Measurements from ENCODE around the gene KLHDC7B. TPM values are rescaled to one million over a fixed set of nuclear protein-coding genes. Genes with fewer than 3 reads are reported as not detected.

The KLHDC7B gene
- total RNA-seq, 1 experiment from 2014 or later: 1.8 TPM

DNA sequence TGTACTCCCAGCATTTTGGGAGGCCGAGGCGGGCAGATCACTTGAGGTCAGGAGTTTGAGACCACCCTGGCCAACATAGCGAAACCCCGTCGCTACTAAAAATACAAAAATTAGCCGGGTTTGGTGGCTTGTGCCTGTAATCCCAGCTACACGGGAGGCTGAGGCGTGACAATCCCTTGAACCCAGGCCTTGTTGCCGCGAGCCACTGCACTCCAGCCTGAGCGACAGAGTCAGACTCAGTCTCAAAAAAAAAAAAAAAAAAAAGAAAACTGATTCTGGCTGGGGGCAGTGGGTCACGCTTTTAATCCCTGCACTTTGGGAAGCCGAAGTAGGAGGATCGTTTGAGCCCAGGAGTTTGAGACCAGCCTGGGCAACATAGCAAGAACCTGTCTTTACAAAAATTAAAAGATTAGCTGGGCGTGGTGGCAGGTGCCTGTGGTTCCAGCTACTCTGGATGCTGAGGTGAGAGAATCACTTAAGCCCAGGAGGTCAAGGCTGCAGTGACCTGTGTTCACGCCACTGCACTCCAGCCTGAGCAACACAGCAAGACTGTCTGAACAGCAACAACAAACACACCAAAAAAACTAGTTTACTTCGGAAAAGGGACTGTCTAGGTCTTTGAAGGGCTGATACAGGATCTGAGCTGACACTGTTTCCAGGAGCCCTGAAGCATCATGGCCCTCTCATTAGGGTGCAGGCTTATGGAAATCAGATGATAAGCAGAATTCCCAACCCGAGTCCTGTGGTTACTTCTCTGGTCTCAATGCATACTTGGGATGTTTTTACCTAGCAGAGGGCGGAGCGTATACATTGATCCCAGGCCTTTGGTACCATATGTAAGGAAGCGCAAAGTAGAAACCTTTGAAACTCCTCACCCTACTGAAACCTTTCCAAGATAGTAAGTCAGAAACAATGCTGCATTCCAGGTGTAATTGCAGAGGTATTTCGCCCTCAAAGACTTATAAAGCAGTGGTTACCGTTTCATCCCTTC, 38.7 kb downstream of the KLHDC7B start:
- CTCF ChIA-PET: no interaction called here
- BruUV-seq (replicated peaks): no TSS peak
- H3K4me3 ChIP-seq (ENCODE audit: low read depth in 2 of 2, low read length in 2 of 2): no peak overlapping the region; a peak in 1 of 4 replicates
- DNase-seq (ENCODE audit: low read depth, low spot score): no peak
- H3K27ac ChIP-seq (ENCODE audit: low read length): no peak overlapping the region
- ATAC-seq: no peak
- in situ Hi-C loops (cut with HindIII; ENCODE audit: low pct_unique_long_range_greater_than_20kb, low sequenced_read_pairs): no loop called here
- H3K27me3 ChIP-seq (ENCODE audit: control insufficient read depth, insufficient read depth, low read length): no peaks in the 10 kb centered on the region
- POLR2A ChIA-PET: no interaction called here
- 0 out of 2 replicates have a peak, but pooled peaks cover 2% of the 10 kb centered on the region for H3K4me1 ChIP-seq (ENCODE audit: control insufficient read depth, insufficient read depth, low read length)
- H3K9me3 ChIP-seq (ENCODE audit: control insufficient read depth, insufficient read depth, low read depth, low read length): no peaks in the 10 kb centered on the region
- H3K36me3 ChIP-seq (ENCODE audit: control insufficient read depth, insufficient read depth, low read length): no peaks in the 10 kb centered on the region
- TF ChIP-seq, protein P1, sequence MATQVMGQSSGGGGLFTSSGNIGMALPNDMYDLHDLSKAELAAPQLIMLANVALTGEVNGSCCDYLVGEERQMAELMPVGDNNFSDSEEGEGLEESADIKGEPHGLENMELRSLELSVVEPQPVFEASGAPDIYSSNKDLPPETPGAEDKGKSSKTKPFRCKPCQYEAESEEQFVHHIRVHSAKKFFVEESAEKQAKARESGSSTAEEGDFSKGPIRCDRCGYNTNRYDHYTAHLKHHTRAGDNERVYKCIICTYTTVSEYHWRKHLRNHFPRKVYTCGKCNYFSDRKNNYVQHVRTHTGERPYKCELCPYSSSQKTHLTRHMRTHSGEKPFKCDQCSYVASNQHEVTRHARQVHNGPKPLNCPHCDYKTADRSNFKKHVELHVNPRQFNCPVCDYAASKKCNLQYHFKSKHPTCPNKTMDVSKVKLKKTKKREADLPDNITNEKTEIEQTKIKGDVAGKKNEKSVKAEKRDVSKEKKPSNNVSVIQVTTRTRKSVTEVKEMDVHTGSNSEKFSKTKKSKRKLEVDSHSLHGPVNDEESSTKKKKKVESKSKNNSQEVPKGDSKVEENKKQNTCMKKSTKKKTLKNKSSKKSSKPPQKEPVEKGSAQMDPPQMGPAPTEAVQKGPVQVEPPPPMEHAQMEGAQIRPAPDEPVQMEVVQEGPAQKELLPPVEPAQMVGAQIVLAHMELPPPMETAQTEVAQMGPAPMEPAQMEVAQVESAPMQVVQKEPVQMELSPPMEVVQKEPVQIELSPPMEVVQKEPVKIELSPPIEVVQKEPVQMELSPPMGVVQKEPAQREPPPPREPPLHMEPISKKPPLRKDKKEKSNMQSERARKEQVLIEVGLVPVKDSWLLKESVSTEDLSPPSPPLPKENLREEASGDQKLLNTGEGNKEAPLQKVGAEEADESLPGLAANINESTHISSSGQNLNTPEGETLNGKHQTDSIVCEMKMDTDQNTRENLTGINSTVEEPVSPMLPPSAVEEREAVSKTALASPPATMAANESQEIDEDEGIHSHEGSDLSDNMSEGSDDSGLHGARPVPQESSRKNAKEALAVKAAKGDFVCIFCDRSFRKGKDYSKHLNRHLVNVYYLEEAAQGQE (IDR thresholded peaks at IDR 0.05; ENCODE audit: insufficient read depth in 1 of 2, low read depth in 2 of 2, low read length in 1 of 2): no peak
- no peak for TF ChIP-seq SIN3A (IDR thresholded peaks at IDR 0.05; ENCODE audit: borderline replicate concordance, insufficient read depth, low read depth, low read length)
- no peak for TF ChIP-seq POLR2AphosphoS5 (IDR thresholded peaks at IDR 0.05; ENCODE audit: low read depth, low read length)
- TF ChIP-seq CTCF (IDR thresholded peaks at IDR 0.05): no peak
- TF ChIP-seq TCF7L2 (IDR thresholded peaks at IDR 0.05; ENCODE audit: low read depth, low read length): no peak
- intact Hi-C loops (cut with micrococcal nuclease; ENCODE audit: unreplicated experiment): no loop called here

GRCh38 chr22:50585238-50585637, 39.5 kb downstream of the KLHDC7B start:
- H3K36me3 ChIP-seq (ENCODE audit: control insufficient read depth, insufficient read depth, low read length): no peaks in the 10 kb centered on the region
- H3K4me3 ChIP-seq (ENCODE audit: low read depth in 2 of 2, low read length in 2 of 2): no peak overlapping the region
- H3K27me3 ChIP-seq (ENCODE audit: control insufficient read depth, insufficient read depth, low read length): no peaks in the 10 kb centered on the region
- intact Hi-C loops (cut with micrococcal nuclease; ENCODE audit: unreplicated experiment): no loop called here
- ATAC-seq (no peak), DNase-seq (ENCODE audit: low read depth, low spot score) (no peak)
- H3K27ac ChIP-seq (ENCODE audit: low read length): no peak overlapping the region
- no peaks in the 10 kb centered on the region for H3K9me3 ChIP-seq (ENCODE audit: control insufficient read depth, insufficient read depth, low read depth, low read length)
- no peak for TF ChIP-seq SIN3A (IDR thresholded peaks at IDR 0.05; ENCODE audit: borderline replicate concordance, insufficient read depth, low read depth, low read length)
- TF ChIP-seq, protein P1 (IDR thresholded peaks at IDR 0.05; ENCODE audit: insufficient read depth in 1 of 2, low read depth in 2 of 2, low read length in 1 of 2): no peak
- TF ChIP-seq CTCF (IDR thresholded peaks at IDR 0.05): no peak
- BruUV-seq (replicated peaks): no TSS peak
- H3K4me1 ChIP-seq (ENCODE audit: control insufficient read depth, insufficient read depth, low read length): 0 out of 2 replicates have a peak, but pooled peaks cover 2% of the 10 kb centered on the region
- ChIA-PET CTCF (no interaction called here), POLR2A (no interaction called here)
- in situ Hi-C loops (cut with HindIII; ENCODE audit: low pct_unique_long_range_greater_than_20kb, low sequenced_read_pairs): no loop called here

Data from Panc1 (cell line).